Mammary epithelial cell (primary cell): ENCODE data around the gene PIAS4.

Experiments used
- EZH2 ChIP-seq: IDR thresholded peaks from 2 replicates; pipeline ENCODE4 v1.6.1; 2012; ENCODE audit warnings: low read length, inconsistent platforms, borderline replicate concordance
- TF ChIP-seq, protein P1 (sequence below), 2 donors: IDR thresholded peaks in 1 of 2; conservative IDR thresholded peaks in 1 of 2; 2 replicates each; pipeline ENCODE4 v1.5.1; 2011 to 2012; ENCODE audit warnings: inconsistent platforms in 2 of 2, low read length in 2 of 2, mild to moderate bottlenecking in 2 of 2, control low read depth in 1 of 2, low read depth in 1 of 2; ENCODE audit not compliant: insufficient read depth in 1 of 2; ENCODE audit errors: extremely low read depth in 1 of 2

DNA sequence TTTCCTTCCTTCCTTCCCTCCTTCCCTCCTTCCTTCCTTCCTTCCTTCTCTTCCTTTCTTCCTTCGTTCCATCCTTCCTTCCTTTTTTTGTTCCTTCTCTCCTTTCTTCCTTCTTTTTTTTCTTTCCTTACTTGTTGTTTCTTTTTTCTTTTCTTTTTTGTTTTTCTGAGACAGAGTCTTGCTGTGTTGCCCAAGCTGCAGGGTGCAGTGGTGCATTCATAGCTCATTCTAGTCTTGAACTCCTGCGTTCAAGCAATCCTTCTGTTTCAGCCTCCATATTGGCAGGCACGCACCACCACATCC lies 16.8 kb upstream of the PIAS4 start:
- TF ChIP-seq, protein P1, sequence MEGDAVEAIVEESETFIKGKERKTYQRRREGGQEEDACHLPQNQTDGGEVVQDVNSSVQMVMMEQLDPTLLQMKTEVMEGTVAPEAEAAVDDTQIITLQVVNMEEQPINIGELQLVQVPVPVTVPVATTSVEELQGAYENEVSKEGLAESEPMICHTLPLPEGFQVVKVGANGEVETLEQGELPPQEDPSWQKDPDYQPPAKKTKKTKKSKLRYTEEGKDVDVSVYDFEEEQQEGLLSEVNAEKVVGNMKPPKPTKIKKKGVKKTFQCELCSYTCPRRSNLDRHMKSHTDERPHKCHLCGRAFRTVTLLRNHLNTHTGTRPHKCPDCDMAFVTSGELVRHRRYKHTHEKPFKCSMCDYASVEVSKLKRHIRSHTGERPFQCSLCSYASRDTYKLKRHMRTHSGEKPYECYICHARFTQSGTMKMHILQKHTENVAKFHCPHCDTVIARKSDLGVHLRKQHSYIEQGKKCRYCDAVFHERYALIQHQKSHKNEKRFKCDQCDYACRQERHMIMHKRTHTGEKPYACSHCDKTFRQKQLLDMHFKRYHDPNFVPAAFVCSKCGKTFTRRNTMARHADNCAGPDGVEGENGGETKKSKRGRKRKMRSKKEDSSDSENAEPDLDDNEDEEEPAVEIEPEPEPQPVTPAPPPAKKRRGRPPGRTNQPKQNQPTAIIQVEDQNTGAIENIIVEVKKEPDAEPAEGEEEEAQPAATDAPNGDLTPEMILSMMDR (conservative IDR thresholded peaks at IDR 0.05 in 1 of 2, IDR thresholded peaks at IDR 0.05 in 1 of 2; ENCODE audit: extremely low read depth in 1 of 2, insufficient read depth in 1 of 2, low read depth in 1 of 2, low read length in 2 of 2), result no peak
- TF ChIP-seq EZH2, result no peak
